Measurements from ENCODE around the gene GBA3. TPM values are rescaled to one million over a fixed set of nuclear protein-coding genes. Genes with fewer than 3 reads are reported as not detected.

Gene GBA3
- total and polyA plus RNA-seq, 2 of the 8 experiments (the other 6 are each of a cell fraction or from before 2014, with no cell fraction given) = not detected

DNA sequence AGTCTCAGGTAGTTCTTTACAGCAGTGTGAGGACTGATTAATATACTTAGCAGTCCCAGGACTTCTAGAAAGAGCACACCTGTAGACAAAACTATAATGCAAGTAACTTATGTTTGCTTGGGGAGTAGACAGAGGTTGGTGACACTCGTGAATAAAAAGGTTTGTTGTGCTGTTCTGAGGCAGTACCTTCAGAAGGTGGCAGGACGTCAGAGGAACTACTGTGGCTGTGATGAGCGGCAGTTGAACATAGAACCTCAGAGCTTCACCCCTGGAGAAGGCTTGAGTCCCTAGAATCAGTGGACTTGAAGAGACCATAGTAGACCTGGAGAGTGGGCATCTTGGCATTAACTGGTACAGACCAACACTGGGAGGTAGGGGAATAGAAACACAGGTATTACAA, 3.3 kb upstream of the GBA3 start:
- H3K4ac ChIP-seq (replicated peaks; ENCODE audit: insufficient read length, low read depth, low read length) = no peak overlapping the region
- no peak overlapping the region for H2BK12ac ChIP-seq (ENCODE audit: low read depth, low read length)
- H3K23me2 ChIP-seq (ENCODE audit: low read depth, low read length) = no peaks in the 10 kb centered on the region
- H3K18ac ChIP-seq (ENCODE audit: extremely low read depth, low read length) = no peak overlapping the region
- H2BK120ac ChIP-seq (replicated peaks; ENCODE audit: low read depth, low read length) = no peak overlapping the region
- no peak for DNase-seq (ENCODE audit: low read depth in 1 of 2, low spot score in 2 of 2)
- WGBS, 2 experiments (ENCODE audit: extremely low coverage in 1 of 2, insufficient coverage in 1 of 2, insufficient read length in 1 of 2, insufficient replicate concordance in 2 of 2, low coverage in 1 of 2, low lambda C conversion rate in 2 of 2, missing lambda C conversion rate in 1 of 2) = 83% methylated on average over 3 of the region's 3 CpGs; no CpG with 5 or more reads in 1 of the 2 experiments
- H2AK5ac ChIP-seq (ENCODE audit: low read depth, low read length) = no peak overlapping the region
- no peaks in the 10 kb centered on the region for H3K27me3 ChIP-seq (replicated peaks in 1 of 4; ENCODE audit: control insufficient read depth in 3 of 4, extremely low read depth in 1 of 4, insufficient read depth in 3 of 4, low read length in 3 of 4)
- H3K4me3 ChIP-seq (ENCODE audit: extremely low read depth in 1 of 4, insufficient read depth in 2 of 4, low read depth in 3 of 4, low read length in 4 of 4) = no peak overlapping the region
- no peaks in the 10 kb centered on the region for H3K79me2 ChIP-seq (ENCODE audit: control insufficient read depth in 1 of 2, insufficient read depth in 2 of 2, low read length in 2 of 2)
- no peak overlapping the region for H4K91ac ChIP-seq (replicated peaks; ENCODE audit: insufficient read length, low read length)
- H4K20me1 ChIP-seq (replicated peaks in 1 of 2; ENCODE audit: control insufficient read depth in 1 of 2, insufficient read depth in 2 of 2, low read length in 2 of 2) = no peaks in the 10 kb centered on the region
- no peak overlapping the region for H3K14ac ChIP-seq (ENCODE audit: insufficient read length)
- no peak for TF ChIP-seq TBP (IDR thresholded peaks at IDR 0.05; ENCODE audit: low read depth, low read length)
- TF ChIP-seq SUZ12 (IDR thresholded peaks at IDR 0.05; ENCODE audit: low read length) = no peak
- TF ChIP-seq BCL11A (IDR thresholded peaks at IDR 0.05; ENCODE audit: low read depth in 2 of 2, low read length in 2 of 2) = no peak
- TF ChIP-seq RAD21 (IDR thresholded peaks at IDR 0.05 in 1 of 2, conservative IDR thresholded peaks at IDR 0.05 in 1 of 2; ENCODE audit: low read depth in 2 of 2, low read length in 2 of 2) = no peak
- no peak for TF ChIP-seq HDAC6 (IDR thresholded peaks at IDR 0.05; ENCODE audit: low read depth, low read length)
- TF ChIP-seq EZH2 (IDR thresholded peaks at IDR 0.05; ENCODE audit: low read depth, low read length, severe bottlenecking) = no peak
- TF ChIP-seq JUN (IDR thresholded peaks at IDR 0.05; ENCODE audit: low read depth, low read length) = no peak
- no peak for TF ChIP-seq SP4 (IDR thresholded peaks at IDR 0.05; ENCODE audit: low read length)
- no peak for TF ChIP-seq POU5F1 (IDR thresholded peaks at IDR 0.05; ENCODE audit: low read depth, low read length)
- TF ChIP-seq BRCA1 (IDR thresholded peaks at IDR 0.05; ENCODE audit: low read depth, low read length) = no peak
- no peak for TF ChIP-seq CTBP2 (IDR thresholded peaks at IDR 0.05; ENCODE audit: borderline replicate concordance, insufficient read depth, insufficient read length, low read length)
- TF ChIP-seq, protein P1, sequence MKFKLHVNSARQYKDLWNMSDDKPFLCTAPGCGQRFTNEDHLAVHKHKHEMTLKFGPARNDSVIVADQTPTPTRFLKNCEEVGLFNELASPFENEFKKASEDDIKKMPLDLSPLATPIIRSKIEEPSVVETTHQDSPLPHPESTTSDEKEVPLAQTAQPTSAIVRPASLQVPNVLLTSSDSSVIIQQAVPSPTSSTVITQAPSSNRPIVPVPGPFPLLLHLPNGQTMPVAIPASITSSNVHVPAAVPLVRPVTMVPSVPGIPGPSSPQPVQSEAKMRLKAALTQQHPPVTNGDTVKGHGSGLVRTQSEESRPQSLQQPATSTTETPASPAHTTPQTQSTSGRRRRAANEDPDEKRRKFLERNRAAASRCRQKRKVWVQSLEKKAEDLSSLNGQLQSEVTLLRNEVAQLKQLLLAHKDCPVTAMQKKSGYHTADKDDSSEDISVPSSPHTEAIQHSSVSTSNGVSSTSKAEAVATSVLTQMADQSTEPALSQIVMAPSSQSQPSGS (IDR thresholded peaks at IDR 0.05; ENCODE audit: low read length) = no peak
- no peak for TF ChIP-seq YY1 (IDR thresholded peaks at IDR 0.05; ENCODE audit: low read depth, low read length)
- H3K4me1 ChIP-seq (replicated peaks in 1 of 4; ENCODE audit: control insufficient read depth in 3 of 4, insufficient read depth in 4 of 4, low read length in 3 of 4) = no peaks in the 10 kb centered on the region
- no peak overlapping the region for H4K5ac ChIP-seq (ENCODE audit: insufficient read length, low read depth, low read length)
- H2AFZ ChIP-seq (ENCODE audit: low read length) = no peak overlapping the region
- H3K56ac ChIP-seq (replicated peaks; ENCODE audit: insufficient read length, low read depth, low read length) = no peak overlapping the region
- H3K36me3 ChIP-seq (ENCODE audit: control insufficient read depth in 2 of 4, insufficient read depth in 4 of 4, low read length in 3 of 4) = no peaks in the 10 kb centered on the region
- H3K79me1 ChIP-seq (ENCODE audit: low read depth, low read length) = no peaks in the 10 kb centered on the region
- H3K4me2 ChIP-seq (ENCODE audit: insufficient read depth in 1 of 2, low read depth in 2 of 2, low read length in 2 of 2) = no peak overlapping the region
- H3K27ac ChIP-seq (ENCODE audit: low read depth, low read length) = no peak overlapping the region
- no peak overlapping the region for H3K23ac ChIP-seq (ENCODE audit: insufficient read length)
- no peak overlapping the region for H4K8ac ChIP-seq (ENCODE audit: extremely low read depth, insufficient read depth, low read length)
- no peak overlapping the region for H2BK20ac ChIP-seq (ENCODE audit: low read length)
- H3K9ac ChIP-seq (replicated peaks in 1 of 4; ENCODE audit: extremely low read depth in 1 of 4, low read depth in 3 of 4, low read length in 3 of 4) = no peak overlapping the region
- no peak overlapping the region for H2BK15ac ChIP-seq (ENCODE audit: low read length)
- ChIA-PET POLR2A (ENCODE audit: partially characterized antibody) (no interaction called here), CTCF (ENCODE audit: partially characterized antibody) (interaction anchor here (0.6 to 4.2 kb wide), 5 partner anchors 9 to 300 kb away, joined by 3 to 27 read pairs (median 4); no protein-coding TSS in a partner anchor)
- H2BK5ac ChIP-seq (ENCODE audit: low read depth, low read length) = no peak overlapping the region
- no peaks in the 10 kb centered on the region for H3K9me3 ChIP-seq (ENCODE audit: insufficient read depth in 2 of 2, low read depth in 1 of 2, low read length in 1 of 2)
- FAIRE-seq = no peak
